GM21529 (cell line): ENCODE results near the gene TUBA4A.

Experiments
- ATAC-seq: cut with Tn5 transposase; IDR thresholded peaks from one replicate; pipeline ENCODE4 v1.9.1; 2021; ENCODE audit not compliant: unreplicated experiment

The TUBA4A gene

DNA sequence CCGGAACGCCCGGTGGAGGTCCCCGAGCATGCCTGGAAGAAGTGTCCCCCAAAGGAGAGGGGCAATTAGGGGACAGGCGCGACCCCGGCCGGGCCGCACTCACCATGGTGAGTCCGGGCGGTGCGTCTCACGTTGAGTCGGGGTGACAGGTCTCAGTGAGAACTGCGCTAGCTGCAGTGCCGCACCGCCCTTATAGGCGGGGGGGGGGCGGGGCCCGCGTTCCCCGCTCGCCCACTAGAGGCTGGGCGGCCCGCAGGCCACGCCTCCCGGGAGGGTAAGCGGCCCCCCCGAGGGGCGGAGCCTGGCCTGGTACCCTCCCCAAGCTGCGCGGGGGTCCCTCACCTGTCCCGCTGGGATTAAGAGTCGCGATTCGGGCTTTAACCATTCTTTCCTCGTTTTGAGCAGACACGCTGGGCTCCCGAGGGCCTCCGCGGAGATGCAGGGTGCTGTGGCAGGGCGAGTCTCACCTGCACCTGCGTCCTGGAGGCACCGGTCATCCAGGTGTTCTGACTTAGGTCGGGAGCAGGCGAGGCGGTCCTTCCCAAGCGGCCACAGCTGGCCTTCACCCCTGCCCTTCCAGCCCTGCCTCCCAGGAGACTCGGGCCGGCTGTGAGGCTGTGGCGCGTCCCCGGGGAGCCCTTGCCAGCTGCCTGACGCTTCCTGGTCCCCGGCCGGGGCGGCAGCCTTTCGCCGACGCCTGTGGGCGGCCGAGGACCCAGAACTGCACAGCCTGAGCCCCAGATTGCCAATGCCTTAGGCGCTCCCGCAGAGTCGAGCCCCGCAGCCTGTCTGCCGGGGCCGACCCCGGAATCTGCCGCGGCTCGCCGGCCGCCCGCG, at the start of gene TUBA4A:
Gene TUBA4A (minus strand): TSS at position 166 of the 837 bp plus-strand sequence. CDS start 60 bp downstream, at position 106.
- ATAC-seq: peak; percentile 53

GRCh38 chr2:219302412-219302968, 48.8 kb upstream of the TUBA4A start:
- ATAC-seq: no peak

DNA sequence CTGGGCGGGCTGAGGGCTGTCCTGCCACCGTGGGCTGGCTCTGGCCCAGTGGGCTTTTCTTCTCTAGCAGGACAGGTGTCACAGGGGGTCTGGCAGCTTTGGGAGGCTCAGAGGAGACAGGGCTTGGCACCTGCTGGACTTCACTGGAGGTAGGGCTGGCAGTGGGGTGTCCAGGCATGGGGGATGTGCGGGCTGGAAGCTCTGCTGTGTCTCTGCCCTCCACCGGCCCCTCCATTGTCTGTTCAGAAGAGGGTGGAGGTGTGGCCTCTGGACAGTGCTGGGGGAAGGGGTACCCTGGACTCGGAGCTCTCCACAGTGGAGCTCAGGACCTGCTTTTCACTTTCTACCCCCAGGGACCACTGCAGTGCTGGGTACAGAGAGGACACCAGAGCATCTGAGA, 46.3 kb upstream of the TUBA4A start:
- no peak for ATAC-seq

DNA sequence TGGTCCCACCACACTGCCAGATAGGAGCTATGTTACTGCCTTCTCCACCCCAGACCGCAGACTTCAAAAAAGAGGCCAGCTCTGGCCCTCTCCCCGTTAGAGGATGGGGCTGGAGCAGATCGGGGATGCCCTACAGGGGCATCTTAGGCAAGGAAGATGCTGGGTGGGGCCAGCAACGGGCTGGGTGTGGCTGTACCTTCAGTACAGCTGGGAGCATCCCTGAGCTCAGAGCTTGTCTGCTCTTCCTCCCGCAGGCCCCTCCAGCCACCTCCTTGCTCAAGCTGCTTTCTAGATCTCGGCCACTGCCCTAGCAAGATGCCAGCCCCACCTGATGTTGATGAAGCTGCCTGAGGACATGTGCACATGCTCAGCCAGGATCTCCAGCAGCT, 45.6 kb upstream of the TUBA4A start:
- no peak for ATAC-seq

- ATAC-seq: peak; percentile 57
Measured at GRCh38 chr2:219298759-219299371, 45.1 kb upstream of the TUBA4A start.

DNA sequence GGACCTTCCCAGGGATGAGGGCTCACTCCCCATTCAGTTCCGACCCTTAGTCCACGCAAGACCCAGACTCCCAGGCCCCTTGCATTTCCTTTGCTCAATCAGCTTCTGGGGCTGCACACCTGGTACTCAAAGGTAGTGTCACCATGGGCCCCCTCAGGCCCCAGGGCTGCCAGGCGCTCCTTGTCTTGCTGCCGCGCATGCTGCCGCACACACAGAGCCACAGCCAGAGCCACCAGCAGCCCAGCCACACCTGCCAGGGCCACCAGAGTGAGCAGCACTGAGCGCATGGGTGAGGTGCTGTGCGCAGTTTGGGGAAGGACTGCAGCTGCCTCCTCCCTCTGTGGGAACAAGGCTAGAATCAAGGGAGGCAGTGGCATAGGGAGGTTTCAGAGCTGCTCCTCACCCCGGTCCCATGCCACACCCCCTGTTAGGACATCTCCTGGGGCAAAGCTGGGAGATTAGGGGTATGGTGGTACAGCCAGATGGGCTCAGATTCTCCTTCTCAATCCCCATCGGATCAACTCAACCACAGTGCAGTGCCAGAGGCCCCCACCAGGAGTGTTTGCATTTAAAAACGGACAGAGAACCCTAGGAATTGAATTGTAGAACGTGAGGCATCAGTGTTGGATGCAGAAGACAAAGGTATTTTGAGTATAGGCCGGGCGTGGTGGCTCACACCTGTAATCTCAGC, 44.2 kb upstream of the TUBA4A start:
- no peak for ATAC-seq

- ATAC-seq: no peak
Measured at GRCh38 chr2:219296631-219297391, 43.1 kb upstream of the TUBA4A start.

GRCh38 chr2:219296142-219296541, 42.4 kb upstream of the TUBA4A start:
- no peak for ATAC-seq

DNA sequence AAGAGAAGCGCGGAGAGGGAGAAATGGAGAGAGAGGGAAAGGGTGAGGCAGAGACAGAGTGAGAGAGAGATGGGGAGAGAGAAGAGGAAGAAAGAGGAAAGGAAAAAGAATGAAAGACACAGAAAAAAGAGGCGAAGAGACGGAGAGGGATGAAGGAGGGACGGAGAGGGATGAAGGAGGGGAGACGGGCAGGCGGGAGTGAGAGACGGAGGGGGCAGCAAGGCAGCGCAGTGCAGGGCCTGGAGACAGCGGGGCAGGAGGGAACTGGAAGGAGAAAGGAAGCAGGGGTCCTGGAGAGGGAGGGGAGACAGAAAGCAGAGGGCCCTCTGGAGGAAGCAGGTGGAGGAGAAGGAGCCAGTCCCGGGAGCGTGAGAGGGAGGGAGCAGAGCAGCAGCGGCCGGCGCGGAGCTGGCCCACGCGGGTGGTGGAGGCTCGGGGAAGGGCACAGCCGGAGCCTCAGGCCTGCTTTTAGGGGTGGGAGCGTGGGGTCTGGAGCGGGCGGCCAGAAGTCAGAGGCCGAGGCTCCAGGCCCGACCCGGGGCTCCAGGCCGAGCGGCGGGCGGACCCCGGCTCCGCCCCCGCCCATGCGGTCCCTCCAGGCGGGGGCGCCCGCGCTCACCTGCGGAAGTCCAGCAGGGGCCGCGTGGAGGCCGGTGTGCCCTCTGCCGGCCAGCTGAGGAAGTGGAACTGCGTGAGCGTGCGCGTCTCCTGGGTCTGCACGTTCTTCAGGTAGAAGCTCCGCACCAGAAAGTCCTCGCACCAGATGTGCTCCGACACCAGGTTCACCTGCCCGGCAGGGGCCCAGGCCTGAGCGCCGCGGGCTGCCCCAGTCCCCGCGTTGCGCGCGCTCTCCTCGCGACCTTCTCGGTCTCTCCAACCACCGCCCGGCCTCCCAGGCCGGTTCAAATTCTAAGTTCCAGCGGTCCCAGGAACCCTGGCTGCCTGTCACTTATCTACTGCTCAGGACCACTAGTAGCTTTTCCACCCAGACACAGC, 40.9 kb upstream of the TUBA4A start:
- peak; percentile 86 for ATAC-seq

- no peak for ATAC-seq
Measured at GRCh38 chr2:219293736-219294231, 40.1 kb upstream of the TUBA4A start.

DNA sequence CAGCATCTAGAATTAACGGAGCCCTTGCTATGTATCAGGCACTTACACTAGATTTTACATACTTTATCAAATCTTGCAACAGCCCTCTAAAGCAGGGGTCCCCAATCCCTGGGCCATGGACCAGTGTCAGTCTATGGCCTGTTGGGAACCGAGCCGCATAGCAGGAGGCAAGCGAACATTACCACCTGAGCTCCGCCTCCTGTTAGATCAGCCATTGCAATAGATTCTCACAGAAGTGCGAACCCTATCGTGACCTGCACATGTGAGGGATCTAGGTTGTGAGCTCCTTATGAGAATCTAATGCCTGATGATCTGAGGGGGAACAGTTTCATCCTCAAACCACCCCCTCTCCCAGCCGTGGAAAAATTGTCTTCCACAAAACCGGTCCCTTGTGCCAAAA, 38.9 kb upstream of the TUBA4A start:
- ATAC-seq: no peak

DNA sequence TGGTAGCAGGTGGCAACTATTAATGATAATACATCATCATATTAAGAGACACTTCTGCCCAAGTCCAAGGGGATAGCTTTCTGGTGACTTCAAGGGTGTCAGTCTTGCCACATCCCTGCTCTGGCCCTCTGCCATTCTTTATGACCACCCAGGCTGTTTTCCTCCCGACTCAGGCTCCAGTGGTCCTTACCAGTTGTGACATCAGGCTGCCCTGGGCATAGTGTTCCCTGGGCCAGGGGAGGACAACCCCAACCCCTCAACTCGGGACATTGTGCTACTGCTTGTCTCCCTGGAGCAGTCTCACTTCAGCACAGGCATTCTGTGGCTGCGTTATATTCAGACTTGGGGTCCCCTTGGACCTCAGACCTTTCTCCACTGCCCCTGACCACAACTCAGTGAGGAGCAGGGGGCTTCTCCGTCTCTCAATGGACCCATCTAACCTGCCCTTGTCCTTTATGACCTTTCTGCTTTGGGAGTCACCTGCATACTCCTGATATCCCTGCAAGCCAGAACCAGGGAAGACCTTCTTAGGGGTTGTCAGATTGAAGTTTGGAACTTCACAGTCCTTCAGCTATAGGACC, 38.3 kb upstream of the TUBA4A start:
- ATAC-seq: no peak

DNA sequence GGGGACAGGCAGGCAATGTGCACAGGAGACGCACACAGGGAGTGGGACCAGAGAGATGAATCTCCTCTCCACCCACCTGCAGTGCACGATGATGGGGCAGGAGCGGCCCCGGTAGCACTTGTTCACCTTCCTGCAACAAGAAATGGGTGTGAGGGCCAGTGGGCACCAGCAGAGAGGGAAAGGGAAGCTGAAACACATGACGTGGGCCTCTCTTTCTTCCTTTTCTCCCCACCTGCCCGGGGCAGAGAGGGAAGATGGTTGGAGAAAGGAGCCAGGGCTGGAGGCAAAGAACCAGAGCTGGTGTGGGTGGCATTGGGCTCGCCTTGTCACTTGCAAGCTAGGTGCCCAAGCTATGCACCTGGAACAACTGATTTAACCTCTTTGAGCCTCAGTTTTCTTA, 37.7 kb upstream of the TUBA4A start:
- no peak for ATAC-seq

- no peak for ATAC-seq
Measured at GRCh38 chr2:219290381-219291171, 36.9 kb upstream of the TUBA4A start.

DNA sequence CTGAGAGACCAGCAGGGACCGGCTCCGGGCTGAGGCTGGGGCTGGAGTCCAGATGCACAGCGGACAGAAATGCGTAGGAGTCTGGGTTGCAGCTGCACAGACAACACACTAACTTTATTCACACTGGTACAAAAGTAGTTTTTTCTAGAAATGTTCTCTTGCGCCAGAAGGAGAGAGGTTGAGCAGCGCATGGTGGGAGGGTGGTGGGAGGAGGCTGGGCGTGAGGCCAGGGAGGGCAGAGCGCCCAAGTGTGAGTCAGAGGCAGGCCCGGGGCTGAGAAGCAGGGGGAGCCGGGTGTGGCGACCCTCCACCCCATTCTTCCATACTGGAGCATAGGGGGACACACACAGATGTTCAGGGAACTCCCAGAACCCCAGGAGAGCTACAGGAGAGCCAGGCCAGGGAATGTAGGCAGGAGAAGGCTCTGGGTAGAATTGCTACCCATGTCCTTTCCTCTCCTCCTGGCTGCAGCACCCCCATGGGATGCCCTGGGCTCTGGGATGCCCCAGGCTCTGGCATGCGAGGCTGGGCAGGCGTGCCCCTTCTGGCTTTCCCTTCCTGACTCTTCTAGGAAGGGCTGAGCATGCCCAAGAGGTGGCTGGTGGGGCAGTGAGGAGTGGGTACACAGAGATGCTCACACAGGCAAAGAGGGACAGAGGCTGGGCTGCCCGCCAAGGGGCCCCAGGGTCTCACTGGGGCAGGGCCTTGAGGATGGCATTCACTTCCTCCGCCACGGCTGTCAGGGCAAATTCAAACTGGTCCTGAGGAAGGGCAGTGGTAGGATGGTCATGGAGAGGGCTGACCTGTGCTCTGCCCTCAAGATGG, 36.0 kb upstream of the TUBA4A start:
- no peak for ATAC-seq

GRCh38 chr2:219289195-219289536, 35.4 kb upstream of the TUBA4A start:
- ATAC-seq: no peak

GRCh38 chr2:219287580-219288265, 34.0 kb upstream of the TUBA4A start:
- no peak for ATAC-seq
